Naive thymus-derived CD4-positive, alpha-beta T cell (primary cell): ENCODE measurements around the gene ADAM12. TPM values are rescaled to one million over a fixed set of nuclear protein-coding genes. Genes with fewer than 3 reads are reported as not detected.

Source experiments
- ATAC-seq: fragments of 150-1000 bp; cut with Tn5 transposase; 2 replicates; pipeline ENCODE4 v1.10.0; 2021; ENCODE audit warnings: mild to moderate bottlenecking, moderate library complexity
- CTCF ChIA-PET: fragments of 350-600 bp; sonication (Branson Sonifier 250); formaldehyde crosslinking; loops from one replicate; lab custom pipeline; 2021; ENCODE audit warnings: antibody characterized with exemption; lab: Charles Lee
- POLR2A ChIA-PET: fragments of 350-600 bp; sonication (Branson Sonifier 250); formaldehyde crosslinking; loops from one replicate; lab custom pipeline; 2021; ENCODE audit warnings: antibody characterized with exemption, inconsistent platforms; lab: Charles Lee
- DNase-seq, 9 donors: peaks; one replicate each; pipeline versions ENCODE4 v3.0.0 to v3.0.0-alpha.2; 2020 to 2022; ENCODE audit warnings: mixed read lengths in 1 of 9
- H3K27ac ChIP-seq: one replicate; pipeline ENCODE4 v1.7.0; 2013; ENCODE audit warnings: mild to moderate bottlenecking, low read depth, low read length, moderate library complexity
- H3K27me3 ChIP-seq, 2 donors: one replicate each; pipeline ENCODE4 v1.7.0; 2013; ENCODE audit warnings: low read length in 2 of 2, mild to moderate bottlenecking in 2 of 2, moderate library complexity in 2 of 2; ENCODE audit not compliant: control insufficient read depth in 2 of 2, insufficient read depth in 2 of 2
- H3K36me3 ChIP-seq, 3 experiments: 1 replicate in 2 of 3; 2 replicates in 1 of 3; pipeline ENCODE4 v1.7.0; 2013; ENCODE audit warnings: low read length in 3 of 3, mild to moderate bottlenecking in 3 of 3, moderate library complexity in 1 of 3; ENCODE audit not compliant: insufficient read depth in 3 of 3, control insufficient read depth in 2 of 3
- H3K4me1 ChIP-seq, 2 donors: one replicate each; pipeline ENCODE4 v1.7.0; 2013; ENCODE audit warnings: low read length in 2 of 2, mild to moderate bottlenecking in 2 of 2, moderate library complexity in 1 of 2; ENCODE audit not compliant: control insufficient read depth in 2 of 2, insufficient read depth in 2 of 2
- H3K4me3 ChIP-seq: 2 replicates; pipeline ENCODE4 v1.7.0; 2013; ENCODE audit warnings: mild to moderate bottlenecking, low read length
- H3K9me3 ChIP-seq, 3 experiments: 1 replicate in 2 of 3; 2 replicates in 1 of 3; pipeline ENCODE4 v1.7.0; 2013; ENCODE audit warnings: low read length in 3 of 3; ENCODE audit not compliant: control insufficient read depth in 2 of 3
- H3K27ac Mint-ChIP-seq, 9 donors: one replicate each; pipeline ENCODE4 v1.8.0; 2020 to 2022; ENCODE audit warnings: mixed read lengths in 9 of 9, mild to moderate bottlenecking in 8 of 9, moderate library complexity in 5 of 9, inconsistent platforms in 2 of 9
- H3K27me3 Mint-ChIP-seq, 5 donors: one replicate each; pipeline ENCODE4 v1.8.0; 2021 to 2022; ENCODE audit warnings: mixed read lengths in 5 of 5, mild to moderate bottlenecking in 1 of 5
- H3K36me3 Mint-ChIP-seq, 5 donors: one replicate each; pipeline ENCODE4 v1.8.0; 2020 to 2022; ENCODE audit warnings: mixed read lengths in 5 of 5, mild to moderate bottlenecking in 3 of 5, inconsistent platforms in 1 of 5
- H3K4me1 Mint-ChIP-seq, 7 donors: one replicate each; pipeline ENCODE4 v1.8.0; 2020 to 2022; ENCODE audit warnings: mixed read lengths in 7 of 7, mild to moderate bottlenecking in 3 of 7, inconsistent platforms in 1 of 7
- H3K4me3 Mint-ChIP-seq, 10 donors: one replicate each; pipeline ENCODE4 v1.8.0; 2020 to 2022; ENCODE audit warnings: mild to moderate bottlenecking in 10 of 10, mixed read lengths in 10 of 10, moderate library complexity in 6 of 10, inconsistent platforms in 2 of 10
- H3K9me3 Mint-ChIP-seq, 11 donors: one replicate each; pipeline ENCODE4 v1.8.0; 2020 to 2022; ENCODE audit warnings: mixed read lengths in 11 of 11, mild to moderate bottlenecking in 4 of 11, inconsistent platforms in 1 of 11, moderate library complexity in 1 of 11
- intact Hi-C, 2 donors: fragments of 100-400 bp; cut with micrococcal nuclease; formaldehyde crosslinking; loops; one replicate each; pipeline ENCODE4 v1.15.1; 2023
- polyA plus RNA-seq, 2 donors: library from polyadenylated mRNA; unstranded; fragments of 300-500 nt; fragmentation: Illumina TruSeq; gene quantifications; one replicate each; pipeline ENCODE4 v1.2.3, GENCODE V29; 2021
- total RNA-seq, 6 experiments: library from RNA in 5 of 6; stranded (reverse) in 5 of 6; gene quantifications; 1 replicate in 5 of 6; 2 replicates in 1 of 6; pipeline ENCODE4 v1.2.3 and lab custom pipeline; 2021 to 2026

The ADAM12 gene
- total and polyA plus RNA-seq, 7 experiments from 2014 or later, result 0.58 to 1.0 TPM; not detected in 5

- ATAC-seq (peak; percentile 16), DNase-seq (no peak)
- peaks cover 0 to 23% (median 15%) of the 10 kb centered on the region in 5 donors for H3K27me3 Mint-ChIP-seq
- Histone ChIP-seq H3K4me1 (no peaks in the 10 kb centered on the region), H3K36me3 (no peaks in the 10 kb centered on the region), H3K27ac (no peak overlapping the region), H3K4me3 (no peak overlapping the region), H3K9me3 (peaks cover 0 to 10% (median 0%) of the 10 kb centered on the region in 3 experiments), H3K27me3 (no peaks in the 10 kb centered on the region)
- peak overlapping the region in 1 of 9 donors; percentile 51 for H3K27ac Mint-ChIP-seq
- ChIA-PET CTCF (no interaction called here), POLR2A (no interaction called here)
- intact Hi-C loops, result no loop called here
- no peak overlapping the region for H3K4me3 Mint-ChIP-seq
- H3K4me1 Mint-ChIP-seq, result peaks cover 0 to 2% (median 0%) of the 10 kb centered on the region in 7 donors
- no peaks in the 10 kb centered on the region for H3K36me3 Mint-ChIP-seq
- H3K9me3 Mint-ChIP-seq, result peaks cover 3 to 29% (median 13%) of the 10 kb centered on the region in 11 donors
These were observed 152.9 kb downstream of the ADAM12 start for GRCh38 chr10:126235091-126235978.

GRCh38 chr10:126234630-126235029, 153.6 kb downstream of the ADAM12 start:
- Histone ChIP-seq H3K36me3 (no peaks in the 10 kb centered on the region), H3K27me3 (no peaks in the 10 kb centered on the region), H3K4me3 (no peak overlapping the region), H3K4me1 (no peaks in the 10 kb centered on the region), H3K27ac (no peak overlapping the region), H3K9me3 (peaks cover 0 to 10% (median 0%) of the 10 kb centered on the region in 3 experiments)
- H3K4me1 Mint-ChIP-seq, result peaks cover 0 to 2% (median 0%) of the 10 kb centered on the region in 7 donors
- ChIA-PET CTCF (no interaction called here), POLR2A (no interaction called here)
- DNase-seq (no peak), ATAC-seq (no peak)
- intact Hi-C loops, result no loop called here
- H3K27me3 Mint-ChIP-seq, result peaks cover 0 to 21% (median 17%) of the 10 kb centered on the region in 5 donors
- H3K27ac Mint-ChIP-seq, result no peak overlapping the region
- no peaks in the 10 kb centered on the region for H3K36me3 Mint-ChIP-seq
- no peak overlapping the region for H3K4me3 Mint-ChIP-seq
- H3K9me3 Mint-ChIP-seq, result peaks cover 3 to 29% (median 13%) of the 10 kb centered on the region in 11 donors

GRCh38 chr10:126233182-126234148, 154.8 kb downstream of the ADAM12 start:
- ATAC-seq, result no peak
- ChIA-PET POLR2A (no interaction called here), CTCF (no interaction called here)
- Histone ChIP-seq H3K4me1 (no peaks in the 10 kb centered on the region), H3K27ac (no peak overlapping the region), H3K36me3 (no peaks in the 10 kb centered on the region), H3K4me3 (no peak overlapping the region), H3K27me3 (no peaks in the 10 kb centered on the region), H3K9me3 (peaks cover 0 to 10% (median 0%) of the 10 kb centered on the region in 3 experiments)
- H3K4me1 Mint-ChIP-seq, result peaks cover 0 to 2% (median 0%) of the 10 kb centered on the region in 7 donors
- H3K9me3 Mint-ChIP-seq, result peaks cover 3 to 29% (median 13%) of the 10 kb centered on the region in 11 donors
- H3K36me3 Mint-ChIP-seq, result no peaks in the 10 kb centered on the region
- H3K27ac Mint-ChIP-seq, result no peak overlapping the region
- H3K27me3 Mint-ChIP-seq, result peaks cover 0 to 22% (median 17%) of the 10 kb centered on the region in 5 donors
- H3K4me3 Mint-ChIP-seq, result no peak overlapping the region
- DNase-seq, result no peak
- intact Hi-C loops, result no loop called here

- no peak overlapping the region for H3K4me3 ChIP-seq
- CTCF ChIA-PET, result no interaction called here
- intact Hi-C loops, result no loop called here
These were observed 157.7 kb downstream of the ADAM12 start for GRCh38 chr10:126230587-126230986.

GRCh38 chr10:126229686-126230085, 158.6 kb downstream of the ADAM12 start:
- H3K27me3 Mint-ChIP-seq, result peaks cover 0 to 22% (median 17%) of the 10 kb centered on the region in 5 donors

More at GRCh38 chr10:126230587-126230986, 157.7 kb downstream of the ADAM12 start:
- Histone ChIP-seq H3K4me1 (no peaks in the 10 kb centered on the region), H3K27ac (no peak overlapping the region), H3K27me3 (no peaks in the 10 kb centered on the region), H3K9me3 (no peaks in the 10 kb centered on the region), H3K36me3 (no peaks in the 10 kb centered on the region)
- Mint-ChIP-seq H3K27me3 (peaks cover 0 to 22% (median 17%) of the 10 kb centered on the region in 5 donors), H3K36me3 (no peaks in the 10 kb centered on the region), H3K27ac (no peak overlapping the region), H3K4me1 (peaks cover 0 to under 1% (median 0%) of the 10 kb centered on the region in 7 donors), H3K4me3 (no peak overlapping the region), H3K9me3 (peaks cover 0 to 15% (median 5%) of the 10 kb centered on the region in 11 donors)
- ATAC-seq (no peak), DNase-seq (no peak)
- POLR2A ChIA-PET, result no interaction called here

GRCh38 chr10:126227762-126228134, 160.5 kb downstream of the ADAM12 start:
- no peak for DNase-seq
- no peak for ATAC-seq
- no peaks in the 10 kb centered on the region for H3K9me3 ChIP-seq
- Mint-ChIP-seq H3K27me3 (peaks cover 0 to 19% (median 10%) of the 10 kb centered on the region in 5 donors), H3K36me3 (no peaks in the 10 kb centered on the region), H3K27ac (no peak overlapping the region), H3K9me3 (peaks cover 0 to 9% (median 0%) of the 10 kb centered on the region in 11 donors), H3K4me1 (no peaks in the 10 kb centered on the region), H3K4me3 (no peak overlapping the region)
- H3K4me1 ChIP-seq, result no peaks in the 10 kb centered on the region
- POLR2A ChIA-PET, result no interaction called here
- no peaks in the 10 kb centered on the region for H3K27me3 ChIP-seq
- CTCF ChIA-PET, result no interaction called here
- no peak overlapping the region for H3K4me3 ChIP-seq
- no peaks in the 10 kb centered on the region for H3K36me3 ChIP-seq
- H3K27ac ChIP-seq, result no peak overlapping the region
- intact Hi-C loops, result no loop called here

More at GRCh38 chr10:126229686-126230085, 158.6 kb downstream of the ADAM12 start:
- no peak for ATAC-seq
- Mint-ChIP-seq H3K9me3 (peaks cover 0 to 15% (median 5%) of the 10 kb centered on the region in 11 donors), H3K4me3 (no peak overlapping the region), H3K4me1 (no peaks in the 10 kb centered on the region), H3K27ac (no peak overlapping the region), H3K36me3 (no peaks in the 10 kb centered on the region)
- Histone ChIP-seq H3K4me1 (no peaks in the 10 kb centered on the region), H3K9me3 (no peaks in the 10 kb centered on the region), H3K27me3 (no peaks in the 10 kb centered on the region), H3K4me3 (no peak overlapping the region), H3K36me3 (no peaks in the 10 kb centered on the region), H3K27ac (no peak overlapping the region)
- no peak for DNase-seq
- CTCF ChIA-PET, result no interaction called here
- POLR2A ChIA-PET, result no interaction called here
- intact Hi-C loops, result no loop called here
